Neural progenitor cell (in vitro differentiated cells): Measurements from ENCODE around the gene KLHL7. TPM values are rescaled to one million over a fixed set of nuclear protein-coding genes. Genes with fewer than 3 reads are reported as not detected.

Source experiments
- DNase-seq: peaks from one replicate; pipeline ENCODE4 v3.0.0-alpha.2; 2016; ENCODE audit warnings: low spot score
- H2AFZ ChIP-seq: fragments of 200-600 bp; sonication (generic); replicated peaks from 2 replicates; pipeline ENCODE4 v1.6.1; 2016; ENCODE audit warnings: antibody characterized with exemption
- H3F3A ChIP-seq: fragments of 200-600 bp; sonication (generic); 2 replicates; pipeline ENCODE4 v1.6.1; 2016; ENCODE audit warnings: antibody characterized with exemption, low read depth
- H3K27ac ChIP-seq: fragments of 200-600 bp; sonication (generic); 2 replicates; pipeline ENCODE4 v1.5.1; 2016; ENCODE audit warnings: mild to moderate bottlenecking
- H3K27me3 ChIP-seq: fragments of 200-600 bp; sonication (generic); 2 replicates; pipeline ENCODE4 v1.6.1; 2016; ENCODE audit warnings: mild to moderate bottlenecking, moderate library complexity
- H3K36me3 ChIP-seq: fragments of 200-600 bp; sonication (generic); 2 replicates; pipeline ENCODE4 v1.5.1; 2016
- H3K4me1 ChIP-seq: fragments of 200-600 bp; sonication (generic); 2 replicates; pipeline ENCODE4 v1.6.1; 2016; ENCODE audit warnings: mixed run types
- H3K4me2 ChIP-seq: fragments of 200-600 bp; sonication (generic); 2 replicates; pipeline ENCODE4 v1.6.1; 2016
- H3K4me3 ChIP-seq: fragments of 200-600 bp; sonication (generic); 2 replicates; pipeline ENCODE4 v1.5.1; 2016
- H3K79me2 ChIP-seq: fragments of 200-600 bp; sonication (generic); 2 replicates; pipeline ENCODE4 v1.6.1; 2016; ENCODE audit warnings: low read depth
- H3K9ac ChIP-seq: fragments of 200-600 bp; sonication (generic); 2 replicates; pipeline ENCODE4 v1.6.1; 2016
- H3K9me3 ChIP-seq: fragments of 200-600 bp; sonication (generic); 2 replicates; pipeline ENCODE4 v1.5.1; 2016; ENCODE audit warnings: low read depth
- H4K20me1 ChIP-seq: fragments of 200-600 bp; sonication (generic); 2 replicates; pipeline ENCODE4 v1.6.1; 2016; ENCODE audit warnings: low read depth
- H3K27ac Mint-ChIP-seq: 3 replicates; pipeline ENCODE4 v1.8.0; 2021; ENCODE audit warnings: mixed read lengths
- H3K27me3 Mint-ChIP-seq: 2 replicates; pipeline ENCODE4 v1.8.0; 2022; ENCODE audit warnings: low read depth, mild to moderate bottlenecking, inconsistent platforms, moderate library complexity, mixed read lengths; ENCODE audit not compliant: insufficient read depth
- H3K36me3 Mint-ChIP-seq: 3 replicates; pipeline ENCODE4 v1.8.0; 2021; ENCODE audit warnings: mixed read lengths
- H3K4me1 Mint-ChIP-seq: 3 replicates; pipeline ENCODE4 v1.8.0; 2021; ENCODE audit warnings: mixed read lengths
- H3K4me3 Mint-ChIP-seq: 3 replicates; pipeline ENCODE4 v1.8.0; 2021; ENCODE audit warnings: mild to moderate bottlenecking, moderate library complexity, mixed read lengths
- H3K9me3 Mint-ChIP-seq: 3 replicates; pipeline ENCODE4 v1.8.0; 2020; ENCODE audit warnings: mixed read lengths
- EZH2 ChIP-seq: fragments of 200-600 bp; sonication (generic); IDR thresholded peaks from 2 replicates; pipeline ENCODE4 v1.6.1; 2017; ENCODE audit warnings: antibody characterized with exemption, mild to moderate bottlenecking, moderate library complexity
- EZH2phosphoT487 ChIP-seq: fragments of 200-600 bp; sonication (generic); IDR thresholded peaks from 2 replicates; pipeline ENCODE4 v1.6.1; 2017; ENCODE audit warnings: antibody characterized with exemption
- total RNA-seq: library from RNA; depleted of rRNA; stranded (reverse); fragments of >200 nt; gene quantifications from 2 replicates; pipeline ENCODE4 v1.2.3, GENCODE V29; 2015; ENCODE audit warnings: low replicate concordance
- TF ChIP-seq, protein P1 (sequence below): fragments of 200-600 bp; sonication (generic); IDR thresholded peaks from 2 replicates; pipeline ENCODE4 v1.5.1; 2017; ENCODE audit warnings: antibody characterized with exemption, mild to moderate bottlenecking

Gene KLHL7
- total RNA-seq, 1 donor from 2014 or later: 117 TPM

DNA sequence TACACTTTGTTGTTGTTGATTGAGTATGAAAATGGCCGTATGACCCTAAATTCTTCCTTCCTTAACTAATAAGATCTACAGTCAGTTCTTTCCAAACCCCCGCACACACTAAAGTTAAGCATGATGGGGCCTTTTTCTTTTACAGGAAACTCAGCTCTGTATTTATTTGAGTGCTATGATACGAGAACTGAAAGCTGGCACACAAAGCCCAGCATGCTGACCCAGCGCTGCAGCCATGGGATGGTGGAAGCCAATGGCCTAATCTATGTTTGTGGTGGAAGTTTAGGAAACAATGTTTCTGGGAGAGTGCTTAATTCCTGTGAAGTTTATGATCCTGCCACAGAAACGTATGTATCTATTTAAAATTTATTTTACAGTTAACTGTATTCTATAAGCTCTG is 62.1 kb downstream of the KLHL7 start:
- H3K27ac ChIP-seq: no peak overlapping the region
- no peaks in the 10 kb centered on the region for H3K79me2 ChIP-seq
- H3K4me1 ChIP-seq: no peaks in the 10 kb centered on the region
- H3K27me3 ChIP-seq: no peaks in the 10 kb centered on the region
- peaks cover 4% of the 10 kb centered on the region for H3K36me3 Mint-ChIP-seq
- H3K36me3 ChIP-seq: peaks cover 5% of the 10 kb centered on the region
- H3F3A ChIP-seq: no peaks in the 10 kb centered on the region
- H3K4me1 Mint-ChIP-seq: no peaks in the 10 kb centered on the region
- H3K27me3 Mint-ChIP-seq: no peaks in the 10 kb centered on the region
- no peaks in the 10 kb centered on the region for H4K20me1 ChIP-seq
- no peak for DNase-seq
- H2AFZ ChIP-seq: no peak overlapping the region
- H3K9ac ChIP-seq: no peak overlapping the region
- H3K27ac Mint-ChIP-seq: no peak overlapping the region
- no peak for TF ChIP-seq EZH2
- TF ChIP-seq EZH2phosphoT487: no peak
- TF ChIP-seq, protein P1, sequence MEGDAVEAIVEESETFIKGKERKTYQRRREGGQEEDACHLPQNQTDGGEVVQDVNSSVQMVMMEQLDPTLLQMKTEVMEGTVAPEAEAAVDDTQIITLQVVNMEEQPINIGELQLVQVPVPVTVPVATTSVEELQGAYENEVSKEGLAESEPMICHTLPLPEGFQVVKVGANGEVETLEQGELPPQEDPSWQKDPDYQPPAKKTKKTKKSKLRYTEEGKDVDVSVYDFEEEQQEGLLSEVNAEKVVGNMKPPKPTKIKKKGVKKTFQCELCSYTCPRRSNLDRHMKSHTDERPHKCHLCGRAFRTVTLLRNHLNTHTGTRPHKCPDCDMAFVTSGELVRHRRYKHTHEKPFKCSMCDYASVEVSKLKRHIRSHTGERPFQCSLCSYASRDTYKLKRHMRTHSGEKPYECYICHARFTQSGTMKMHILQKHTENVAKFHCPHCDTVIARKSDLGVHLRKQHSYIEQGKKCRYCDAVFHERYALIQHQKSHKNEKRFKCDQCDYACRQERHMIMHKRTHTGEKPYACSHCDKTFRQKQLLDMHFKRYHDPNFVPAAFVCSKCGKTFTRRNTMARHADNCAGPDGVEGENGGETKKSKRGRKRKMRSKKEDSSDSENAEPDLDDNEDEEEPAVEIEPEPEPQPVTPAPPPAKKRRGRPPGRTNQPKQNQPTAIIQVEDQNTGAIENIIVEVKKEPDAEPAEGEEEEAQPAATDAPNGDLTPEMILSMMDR: no peak
- H3K4me2 ChIP-seq: no peak overlapping the region
- H3K4me3 ChIP-seq: no peak overlapping the region
- H3K4me3 Mint-ChIP-seq: no peak overlapping the region
- no peaks in the 10 kb centered on the region for H3K9me3 Mint-ChIP-seq
- no peaks in the 10 kb centered on the region for H3K9me3 ChIP-seq

DNA sequence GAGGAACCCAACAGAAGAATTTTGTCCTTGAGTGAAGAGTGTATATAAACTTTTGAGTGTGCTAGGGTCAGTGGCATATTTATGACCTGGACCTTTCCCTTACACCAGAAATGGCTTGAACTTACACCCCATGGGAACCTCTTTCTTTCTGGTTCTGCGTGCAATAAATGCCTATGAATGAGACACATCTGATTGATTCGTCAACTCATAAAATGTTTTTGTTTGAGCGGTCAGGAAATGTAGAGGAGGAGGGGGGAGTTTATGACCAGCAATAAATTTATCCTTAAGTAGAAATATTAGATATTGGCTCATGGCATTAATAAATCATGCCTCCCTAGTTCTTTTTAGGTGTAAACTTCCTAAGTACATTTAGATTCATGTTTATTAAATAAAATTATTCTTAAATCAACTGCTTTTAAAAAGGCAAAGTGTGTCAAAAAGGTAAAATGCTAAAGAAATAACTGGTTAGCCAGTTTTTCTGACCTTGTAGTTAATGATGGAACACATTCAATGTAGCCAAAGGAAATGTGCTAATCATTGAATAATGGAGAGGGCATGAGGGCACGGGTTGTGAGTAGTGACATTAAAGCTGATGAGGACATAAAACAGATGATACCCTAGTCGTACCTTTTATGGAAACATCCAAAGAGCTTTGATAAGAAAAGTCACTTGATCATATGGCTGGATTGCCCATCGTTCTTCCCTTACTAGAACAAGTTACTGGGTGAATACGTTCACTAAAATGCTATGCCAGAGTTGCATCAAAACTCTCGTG is 62.7 kb downstream of the KLHL7 start:
- Histone ChIP-seq H2AFZ (no peak overlapping the region), H3K36me3 (peaks cover 5% of the 10 kb centered on the region), H3K4me1 (no peaks in the 10 kb centered on the region), H3K27ac (no peak overlapping the region), H3K79me2 (no peaks in the 10 kb centered on the region), H3K4me2 (no peak overlapping the region), H4K20me1 (no peaks in the 10 kb centered on the region), H3K9ac (no peak overlapping the region), H3K9me3 (no peaks in the 10 kb centered on the region), H3K4me3 (no peak overlapping the region), H3F3A (no peaks in the 10 kb centered on the region), H3K27me3 (no peaks in the 10 kb centered on the region)
- H3K4me1 Mint-ChIP-seq: no peaks in the 10 kb centered on the region
- no peak for DNase-seq
- H3K9me3 Mint-ChIP-seq: no peaks in the 10 kb centered on the region
- TF ChIP-seq EZH2phosphoT487: no peak
- TF ChIP-seq EZH2: no peak
- TF ChIP-seq, protein P1: no peak
- H3K27me3 Mint-ChIP-seq: no peaks in the 10 kb centered on the region
- no peak overlapping the region for H3K4me3 Mint-ChIP-seq
- H3K27ac Mint-ChIP-seq: no peak overlapping the region
- peaks cover 4% of the 10 kb centered on the region for H3K36me3 Mint-ChIP-seq

DNA sequence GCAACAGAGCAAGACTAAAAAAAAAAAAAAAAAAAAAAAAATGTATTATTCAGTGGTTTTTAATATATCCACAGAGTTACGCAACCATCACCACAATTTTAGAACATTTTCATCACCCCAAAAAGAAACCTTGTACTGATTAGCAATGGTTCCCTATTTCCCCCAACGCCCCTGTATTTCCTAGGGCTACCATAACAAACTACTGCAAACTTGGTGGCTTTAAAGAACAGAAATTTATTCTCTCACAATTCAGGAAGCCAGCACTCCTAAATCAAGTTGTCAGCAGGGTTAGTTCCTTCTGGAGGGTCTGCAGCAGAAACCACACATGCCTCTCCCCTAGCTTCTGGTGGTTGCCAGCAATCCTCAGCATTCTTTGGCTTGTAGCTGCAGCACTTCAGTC is 70.4 kb downstream of the KLHL7 start:
- no peaks in the 10 kb centered on the region for H3K9me3 Mint-ChIP-seq
- Histone ChIP-seq H3K4me1 (no peaks in the 10 kb centered on the region), H3K9me3 (no peaks in the 10 kb centered on the region), H3K27me3 (no peaks in the 10 kb centered on the region), H2AFZ (no peak overlapping the region), H3K4me3 (no peak overlapping the region), H3K79me2 (peaks cover 6% of the 10 kb centered on the region), H3K36me3 (peaks cover 5% of the 10 kb centered on the region), H4K20me1 (no peaks in the 10 kb centered on the region), H3K4me2 (no peak overlapping the region), H3F3A (peaks cover 7% of the 10 kb centered on the region), H3K9ac (no peak overlapping the region), H3K27ac (no peak overlapping the region)
- no peak overlapping the region for H3K27ac Mint-ChIP-seq
- DNase-seq: no peak
- H3K4me3 Mint-ChIP-seq: no peak overlapping the region
- no peaks in the 10 kb centered on the region for H3K36me3 Mint-ChIP-seq
- no peak for TF ChIP-seq EZH2phosphoT487
- TF ChIP-seq, protein P1: no peak
- TF ChIP-seq EZH2: no peak
- H3K4me1 Mint-ChIP-seq: peaks cover 2% of the 10 kb centered on the region
- no peaks in the 10 kb centered on the region for H3K27me3 Mint-ChIP-seq
